ENCODE measurements around the gene ST6GALNAC2.
"Not testable (repeated sequence)": the region's sequence is repeated elsewhere in the genome, so short reads cannot be mapped to it uniquely, and the experiment has no call there.

The ST6GALNAC2 gene

GRCh38 chr17:76570457-76570856 is 15.2 kb downstream of the ST6GALNAC2 start:
- DNase-seq (ENCODE audit: low read depth), result no peak

GRCh38 chr17:76569607-76570279 is 15.9 kb downstream of the ST6GALNAC2 start:
- no peak for DNase-seq (ENCODE audit: low read depth)

- DNase-seq (ENCODE audit: low read depth), result no peak
Observed at GRCh38 chr17:76568811-76569221, 16.8 kb downstream of the ST6GALNAC2 start.

- no peak for DNase-seq (ENCODE audit: low read depth)
Observed at GRCh38 chr17:76567634-76568432, 17.8 kb downstream of the ST6GALNAC2 start.

GRCh38 chr17:76566988-76567431 is 18.6 kb downstream of the ST6GALNAC2 start:
- no peak for DNase-seq (ENCODE audit: low read depth)

GRCh38 chr17:76566613-76566943 is 19.1 kb downstream of the ST6GALNAC2 start:
- no peak for DNase-seq (ENCODE audit: low read depth)

GRCh38 chr17:76565728-76566612 is 19.7 kb downstream of the ST6GALNAC2 start:
- DNase-seq (ENCODE audit: low read depth), result no peak

- DNase-seq (ENCODE audit: low read depth), result not testable (repeated sequence)
Observed at GRCh38 chr17:76564991-76565727, 20.5 kb downstream of the ST6GALNAC2 start.

- not testable (repeated sequence) for DNase-seq (ENCODE audit: low read depth)
Observed at GRCh38 chr17:76563359-76563758, 22.3 kb downstream of the ST6GALNAC2 start.

- no peak for DNase-seq (ENCODE audit: low read depth)
Observed at GRCh38 chr17:76562734-76563148, 22.9 kb downstream of the ST6GALNAC2 start.

GRCh38 chr17:76561799-76562268 is 23.8 kb downstream of the ST6GALNAC2 start:
- no peak for DNase-seq (ENCODE audit: low read depth)

GRCh38 chr17:76561332-76561731 is 24.3 kb downstream of the ST6GALNAC2 start:
- DNase-seq (ENCODE audit: low read depth), result no peak

GRCh38 chr17:76560877-76561221 is 24.8 kb downstream of the ST6GALNAC2 start:
- no peak for DNase-seq (ENCODE audit: low read depth)

- DNase-seq (ENCODE audit: low read depth), result no peak
Observed at GRCh38 chr17:76560036-76560876, 25.4 kb downstream of the ST6GALNAC2 start.

GRCh38 chr17:76559460-76559859 is 26.2 kb downstream of the ST6GALNAC2 start:
- DNase-seq (ENCODE audit: low read depth), result not testable (repeated sequence)

- DNase-seq (ENCODE audit: low read depth), result no peak
Observed at GRCh38 chr17:76558198-76559095, 27.2 kb downstream of the ST6GALNAC2 start.

- DNase-seq (ENCODE audit: low read depth), result peak; percentile 92
Observed at GRCh38 chr17:76557368-76558197, 28.1 kb downstream of the ST6GALNAC2 start.

- DNase-seq (ENCODE audit: low read depth), result no peak
Observed at GRCh38 chr17:76556765-76557367, 28.8 kb downstream of the ST6GALNAC2 start.
